ENCODE data around the gene CCDC141. TPM values are rescaled to one million over a fixed set of nuclear protein-coding genes. Genes with fewer than 3 reads are reported as not detected.

Gene CCDC141
- total and polyA plus RNA-seq, 2 donors (not counting 3 experiments of a cell fraction or from before 2014, with no cell fraction given) = not detected

GRCh38 chr2:178855151-178855550 lies 194.8 kb downstream of the CCDC141 start:
- H3K27ac ChIP-seq (ENCODE audit: insufficient read depth, low read depth, low read length) = no peak overlapping the region
- ChIA-PET CTCF (interaction anchor here (1.3 to 1.6 kb wide), 2 partner anchors 28 to 154 kb away, joined by 3 to 5 read pairs; no protein-coding TSS in a partner anchor), POLR2A (no interaction called here)
- no peaks in the 10 kb centered on the region for H3K36me3 ChIP-seq (ENCODE audit: control insufficient read depth in 2 of 2, extremely low read depth in 1 of 2, insufficient read depth in 2 of 2, low read length in 2 of 2)
- intact Hi-C loops (cut with micrococcal nuclease) (no loop called here), dilution Hi-C loops (cut with MboI; ENCODE audit: extremely low pct_ligation_motif_present, low sequenced_read_pairs) (no loop called here)
- no peaks in the 10 kb centered on the region for H3K79me2 ChIP-seq (ENCODE audit: control insufficient read depth, insufficient read depth, low read length)
- no peaks in the 10 kb centered on the region for H3K27me3 ChIP-seq (ENCODE audit: control insufficient read depth in 2 of 2, insufficient read depth in 2 of 2, low read length in 2 of 2)
- H2AFZ ChIP-seq (ENCODE audit: low read depth, low read length) = no peak overlapping the region
- FAIRE-seq = no peak
- no peaks in the 10 kb centered on the region for H4K20me1 ChIP-seq (replicated peaks; ENCODE audit: control insufficient read depth, extremely low read depth, insufficient read depth, low read length)
- no peak overlapping the region for H3K4me3 ChIP-seq (replicated peaks in 1 of 3; ENCODE audit: insufficient read depth in 1 of 3, low read depth in 1 of 3, low read length in 3 of 3)
- H3K9me3 ChIP-seq (replicated peaks; ENCODE audit: control insufficient read depth, insufficient read depth, low read length) = no peaks in the 10 kb centered on the region
- H3K4me2 ChIP-seq (ENCODE audit: insufficient read depth, low read length) = no peak overlapping the region
- no peaks in the 10 kb centered on the region for H3K9me1 ChIP-seq (replicated peaks; ENCODE audit: control insufficient read depth, extremely low read depth, insufficient read depth, low read length)
- no peak overlapping the region for H3K9ac ChIP-seq (replicated peaks; ENCODE audit: extremely low read depth, insufficient read depth, low read length)
- no TSS peak for BruUV-seq (replicated peaks)
- no peak for DNase-seq (ENCODE audit: low read depth, low spot score)
- H3K4me1 ChIP-seq (ENCODE audit: control insufficient read depth, extremely low read depth, insufficient read depth, low read length) = peaks cover 4% of the 10 kb centered on the region
- no peak for TF ChIP-seq POLR2A (IDR thresholded peaks at IDR 0.05; ENCODE audit: low read depth, low read length)
- TF ChIP-seq MYC (IDR thresholded peaks at IDR 0.05; ENCODE audit: low read depth, low read length) = no peak
- TF ChIP-seq FOS (IDR thresholded peaks at IDR 0.05; ENCODE audit: borderline replicate concordance, insufficient read depth, low read length) = no peak
- TF ChIP-seq POLR2AphosphoS5 (IDR thresholded peaks at IDR 0.05; ENCODE audit: insufficient read depth, low read depth, low read length) = no peak

- H3K9me3 ChIP-seq (replicated peaks; ENCODE audit: control insufficient read depth, insufficient read depth, low read length) = no peaks in the 10 kb centered on the region
- no peaks in the 10 kb centered on the region for H4K20me1 ChIP-seq (replicated peaks; ENCODE audit: control insufficient read depth, extremely low read depth, insufficient read depth, low read length)
- no TSS peak for BruUV-seq (replicated peaks)
- ChIA-PET POLR2A (no interaction called here), CTCF (interaction anchor here (1.0 kb wide), 1 partner anchor 19 kb away, joined by 3 read pairs; no protein-coding TSS in a partner anchor)
- FAIRE-seq (no peak), DNase-seq (ENCODE audit: low read depth, low spot score) (no peak)
- no peak overlapping the region for H2AFZ ChIP-seq (ENCODE audit: low read depth, low read length)
- no peaks in the 10 kb centered on the region for H3K27me3 ChIP-seq (ENCODE audit: control insufficient read depth in 2 of 2, insufficient read depth in 2 of 2, low read length in 2 of 2)
- no peaks in the 10 kb centered on the region for H3K9me1 ChIP-seq (replicated peaks; ENCODE audit: control insufficient read depth, extremely low read depth, insufficient read depth, low read length)
- TF ChIP-seq MYC (IDR thresholded peaks at IDR 0.05; ENCODE audit: low read depth, low read length) (no peak), POLR2A (IDR thresholded peaks at IDR 0.05; ENCODE audit: low read depth, low read length) (no peak), CTCF (IDR thresholded peaks at IDR 0.05; ENCODE audit: extremely low read depth in 1 of 2, insufficient read depth in 1 of 2, low read depth in 1 of 2, low read length in 2 of 2) (no peak), POLR2AphosphoS5 (IDR thresholded peaks at IDR 0.05; ENCODE audit: insufficient read depth, low read depth, low read length) (no peak), GATA2 (IDR thresholded peaks at IDR 0.05; ENCODE audit: insufficient read depth, insufficient read length, low read depth, low read length) (no peak), JUN (IDR thresholded peaks at IDR 0.05; ENCODE audit: borderline replicate concordance, insufficient read depth, insufficient read length, low read depth) (no peak), FOS (IDR thresholded peaks at IDR 0.05; ENCODE audit: borderline replicate concordance, insufficient read depth, low read length) (no peak), MAX (IDR thresholded peaks at IDR 0.05; ENCODE audit: insufficient read depth, insufficient read length) (no peak), EZH2 (IDR thresholded peaks at IDR 0.05; ENCODE audit: borderline replicate concordance, low read depth, low read length, severe bottlenecking) (no peak)
- H3K9ac ChIP-seq (replicated peaks; ENCODE audit: extremely low read depth, insufficient read depth, low read length) = no peak overlapping the region
- intact Hi-C loops (cut with micrococcal nuclease) (no loop called here), dilution Hi-C loops (cut with MboI; ENCODE audit: extremely low pct_ligation_motif_present, low sequenced_read_pairs) (no loop called here)
- no peaks in the 10 kb centered on the region for H3K36me3 ChIP-seq (ENCODE audit: control insufficient read depth in 2 of 2, extremely low read depth in 1 of 2, insufficient read depth in 2 of 2, low read length in 2 of 2)
- no peaks in the 10 kb centered on the region for H3K4me1 ChIP-seq (ENCODE audit: control insufficient read depth, extremely low read depth, insufficient read depth, low read length)
- H3K79me2 ChIP-seq (ENCODE audit: control insufficient read depth, insufficient read depth, low read length) = no peaks in the 10 kb centered on the region
- H3K27ac ChIP-seq (ENCODE audit: insufficient read depth, low read depth, low read length) = no peak overlapping the region
- no peak overlapping the region for H3K4me2 ChIP-seq (ENCODE audit: insufficient read depth, low read length)
- no peak overlapping the region for H3K4me3 ChIP-seq (replicated peaks in 1 of 3; ENCODE audit: insufficient read depth in 1 of 3, low read depth in 1 of 3, low read length in 3 of 3)
Measured at GRCh38 chr2:178848335-178848734, 201.6 kb downstream of the CCDC141 start.

Measured in endothelial cell of umbilical vein (primary cell).